MCF 10A (cell line): ENCODE results near the gene GALNT15. TPM values are rescaled to one million over a fixed set of nuclear protein-coding genes. Genes with fewer than 3 reads are reported as not detected.

Experiments
- BruUV-seq: library from RNA; stranded (reverse); fragments of 400-500 nt; replicated peaks from 2 replicates; lab custom pipeline; 2021; lab: Mats Ljungman, UMichigan
- CTCF ChIA-PET: fragments of 300-600 bp; sonication (Branson Sonifier 250); formaldehyde crosslinking; extraction: SDS; loops from one replicate; lab custom pipeline; 2021; ENCODE audit warnings: antibody characterized with exemption, inconsistent platforms; lab: Yijun Ruan, JAX
- POLR2A ChIA-PET: fragments of 300-600, 350-650 bp; sonication (Branson Sonifier 250); formaldehyde crosslinking; extraction: SDS; loops from one replicate; lab custom pipeline; 2020; ENCODE audit warnings: antibody characterized with exemption, inconsistent platforms; lab: Yijun Ruan, JAX
- DNase-seq: peaks from one replicate; pipeline ENCODE4 v3.0.0-alpha.2; 2018; ENCODE audit not compliant: unreplicated experiment
- H3K27ac Mint-ChIP-seq: one replicate; pipeline ENCODE4 v1.8.0; 2022; ENCODE audit warnings: mild to moderate bottlenecking, low read depth, mixed read lengths; ENCODE audit not compliant: unreplicated experiment
- H3K27me3 Mint-ChIP-seq: one replicate; pipeline ENCODE4 v1.8.0; 2022; ENCODE audit warnings: mixed read lengths; ENCODE audit not compliant: insufficient read depth, unreplicated experiment
- H3K36me3 Mint-ChIP-seq: one replicate; pipeline ENCODE4 v1.8.0; 2022; ENCODE audit warnings: mild to moderate bottlenecking, moderate library complexity, mixed read lengths; ENCODE audit not compliant: insufficient read depth, unreplicated experiment
- H3K4me1 Mint-ChIP-seq: one replicate; pipeline ENCODE4 v1.8.0; 2022; ENCODE audit warnings: mixed read lengths; ENCODE audit not compliant: insufficient read depth, unreplicated experiment
- H3K4me3 Mint-ChIP-seq: one replicate; pipeline ENCODE4 v1.8.0; 2022; ENCODE audit warnings: mild to moderate bottlenecking, moderate library complexity, mixed read lengths; ENCODE audit not compliant: unreplicated experiment
- H3K9me3 Mint-ChIP-seq: one replicate; pipeline ENCODE4 v1.8.0; 2022; ENCODE audit warnings: mixed read lengths; ENCODE audit not compliant: unreplicated experiment
- intact Hi-C: fragments of 100-400 bp; cut with micrococcal nuclease; formaldehyde crosslinking; loops from 2 replicates; pipeline ENCODE4 v1.14.1; 2022
- total RNA-seq: library from RNA; stranded (reverse); gene quantifications from 2 replicates; pipeline ENCODE4 v1.2.3, GENCODE V29; 2022
- TF ChIP-seq, protein P1 (sequence below): fragments of 200-600 bp; IDR thresholded peaks from one replicate; pipeline ENCODE4 v1.8.0; 2022; ENCODE audit warnings: antibody characterized with exemption, mild to moderate bottlenecking; ENCODE audit not compliant: unreplicated experiment

Gene GALNT15
- total RNA-seq, 1 experiment from 2014 or later, result 3.0 TPM

GRCh38 chr3:16182183-16182582 lies 7.7 kb downstream of the GALNT15 start:
- no TSS peak for BruUV-seq
- CTCF ChIA-PET, result interaction anchor here (1.1 to 11.9 kb wide), 5 partner anchors 66 to 367 kb away, joined by 3 to 183 read pairs (median 4); no protein-coding TSS in a partner anchor
- Mint-ChIP-seq H3K4me1 (peaks cover 52% of the 10 kb centered on the region), H3K4me3 (no peak overlapping the region), H3K27ac (no peak overlapping the region), H3K36me3 (peaks cover 17% of the 10 kb centered on the region), H3K9me3 (no peaks in the 10 kb centered on the region), H3K27me3 (no peaks in the 10 kb centered on the region)
- intact Hi-C loops, result no loop called here
- DNase-seq, result no peak
- POLR2A ChIA-PET, result interaction anchor here (1.6 kb wide), 1 partner anchor 124 kb away, joined by 4 read pairs; no protein-coding TSS in a partner anchor
- TF ChIP-seq, protein P1, sequence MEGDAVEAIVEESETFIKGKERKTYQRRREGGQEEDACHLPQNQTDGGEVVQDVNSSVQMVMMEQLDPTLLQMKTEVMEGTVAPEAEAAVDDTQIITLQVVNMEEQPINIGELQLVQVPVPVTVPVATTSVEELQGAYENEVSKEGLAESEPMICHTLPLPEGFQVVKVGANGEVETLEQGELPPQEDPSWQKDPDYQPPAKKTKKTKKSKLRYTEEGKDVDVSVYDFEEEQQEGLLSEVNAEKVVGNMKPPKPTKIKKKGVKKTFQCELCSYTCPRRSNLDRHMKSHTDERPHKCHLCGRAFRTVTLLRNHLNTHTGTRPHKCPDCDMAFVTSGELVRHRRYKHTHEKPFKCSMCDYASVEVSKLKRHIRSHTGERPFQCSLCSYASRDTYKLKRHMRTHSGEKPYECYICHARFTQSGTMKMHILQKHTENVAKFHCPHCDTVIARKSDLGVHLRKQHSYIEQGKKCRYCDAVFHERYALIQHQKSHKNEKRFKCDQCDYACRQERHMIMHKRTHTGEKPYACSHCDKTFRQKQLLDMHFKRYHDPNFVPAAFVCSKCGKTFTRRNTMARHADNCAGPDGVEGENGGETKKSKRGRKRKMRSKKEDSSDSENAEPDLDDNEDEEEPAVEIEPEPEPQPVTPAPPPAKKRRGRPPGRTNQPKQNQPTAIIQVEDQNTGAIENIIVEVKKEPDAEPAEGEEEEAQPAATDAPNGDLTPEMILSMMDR, result no peak

GRCh38 chr3:16182612-16183011 lies 8.1 kb downstream of the GALNT15 start:
- ChIA-PET CTCF (interaction anchor here (1.2 to 11.9 kb wide), 7 partner anchors 10 to 367 kb away, joined by 3 to 183 read pairs (median 6); no protein-coding TSS in a partner anchor), POLR2A (interaction anchor here (0.6 to 1.9 kb wide), 4 partner anchors 52 to 135 kb away, joined by 3 to 13 read pairs (median 4); no protein-coding TSS in a partner anchor)
- H3K27ac Mint-ChIP-seq, result no peak overlapping the region

DNA sequence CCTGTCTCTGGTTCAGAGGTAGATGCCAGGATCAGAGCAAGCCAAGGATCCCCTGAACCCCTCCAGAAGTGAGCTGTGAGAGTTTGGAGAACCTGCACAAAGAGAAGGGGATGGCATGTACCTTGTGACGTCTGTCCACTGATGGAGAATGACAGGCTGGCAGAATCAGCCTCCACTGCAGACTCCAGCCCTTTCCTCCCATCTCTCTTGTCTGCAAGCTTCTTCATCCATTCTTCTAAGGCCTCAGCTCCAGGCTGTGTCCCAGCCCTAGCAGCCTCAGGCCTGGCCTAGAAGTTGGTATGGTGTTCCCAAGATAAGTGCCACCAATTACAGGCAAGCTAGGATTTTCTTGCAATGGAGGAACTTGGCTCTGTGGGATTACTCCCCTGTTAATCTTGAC lies 8.6 kb downstream of the GALNT15 start:
- intact Hi-C loops, result no loop called here

More at GRCh38 chr3:16182612-16183011, 8.1 kb downstream of the GALNT15 start:
- BruUV-seq, result no TSS peak
- intact Hi-C loops, result no loop called here
- Mint-ChIP-seq H3K36me3 (peaks cover 17% of the 10 kb centered on the region), H3K4me1 (peaks cover 48% of the 10 kb centered on the region), H3K4me3 (no peak overlapping the region), H3K27me3 (no peaks in the 10 kb centered on the region), H3K9me3 (no peaks in the 10 kb centered on the region)
- TF ChIP-seq, protein P1, result no peak
- DNase-seq, result no peak

More for the DNA sequence above, 8.6 kb downstream of the GALNT15 start:
- DNase-seq, result no peak
- CTCF ChIA-PET, result interaction anchor here (0.6 to 11.9 kb wide), 12 partner anchors 10 to 372 kb away, joined by 3 to 183 read pairs (median 5); partner anchors contain the start of gene OXNAD1
- no peaks in the 10 kb centered on the region for H3K27me3 Mint-ChIP-seq
- H3K36me3 Mint-ChIP-seq, result peaks cover 13% of the 10 kb centered on the region
- TF ChIP-seq, protein P1, result no peak
- BruUV-seq, result no TSS peak
- peaks cover 43% of the 10 kb centered on the region for H3K4me1 Mint-ChIP-seq
- H3K4me3 Mint-ChIP-seq, result no peak overlapping the region
- no peaks in the 10 kb centered on the region for H3K9me3 Mint-ChIP-seq
- no peak overlapping the region for H3K27ac Mint-ChIP-seq
- POLR2A ChIA-PET, result interaction anchor here (0.6 to 1.9 kb wide), 13 partner anchors 8 to 367 kb away, joined by 3 to 13 read pairs (median 3); partner anchors contain the start of genes GALNT15 and OXNAD1
